ENCODE measurements around the gene CXCL9.

CXCL9 gene

DNA sequence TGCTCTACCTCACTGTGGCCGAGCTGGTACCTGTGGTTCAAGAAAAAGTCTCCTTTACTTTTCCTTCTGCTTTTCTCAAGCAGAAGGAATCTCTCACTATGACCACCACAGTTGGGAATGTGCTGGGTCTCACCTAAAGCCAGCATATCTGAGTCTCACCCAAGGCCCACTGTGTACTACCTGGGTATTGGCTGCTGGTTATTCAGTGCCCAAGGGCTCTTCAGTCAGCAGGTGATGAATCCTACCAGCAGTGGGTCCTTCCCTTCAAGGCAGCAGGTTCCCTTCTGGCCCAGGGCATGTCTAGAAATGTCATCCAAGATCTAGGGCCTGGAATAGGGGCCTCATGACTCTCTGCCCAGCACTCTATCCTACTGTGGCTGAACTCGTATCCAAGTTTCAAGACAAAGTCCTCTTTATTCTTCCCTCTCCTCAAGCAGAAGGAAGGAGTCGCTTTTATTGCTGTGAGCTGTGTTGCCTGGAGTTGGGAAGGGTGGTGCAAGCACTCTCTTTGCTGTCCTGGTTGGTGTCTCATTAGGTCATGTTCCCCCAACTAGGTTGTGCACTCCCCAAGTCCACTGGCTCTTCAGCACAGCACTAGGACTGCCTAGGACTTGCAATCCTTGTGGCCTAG is 9.9 kb upstream of the CXCL9 start:
- Histone ChIP-seq H3K4me2 (ENCODE audit: low read depth, low read length, poor library complexity, severe bottlenecking) (no peak overlapping the region), H3F3A (ENCODE audit: low read depth) (no peaks in the 10 kb centered on the region), H3K79me2 (ENCODE audit: insufficient read depth, low read length) (no peaks in the 10 kb centered on the region), H3K9ac (ENCODE audit: low read depth, low read length, poor library complexity, severe bottlenecking) (no peak overlapping the region), H2AFZ (ENCODE audit: low read length) (no peak overlapping the region), H3K36me3 (ENCODE audit: insufficient read depth, low read length) (no peaks in the 10 kb centered on the region), H4K20me1 (ENCODE audit: insufficient read depth, low read length, poor library complexity, severe bottlenecking) (no peaks in the 10 kb centered on the region), H3K27me3 (ENCODE audit: insufficient read depth, low read length, poor library complexity, severe bottlenecking) (no peaks in the 10 kb centered on the region), H3K9me3 (ENCODE audit: insufficient read depth, low read depth, low read length) (no peaks in the 10 kb centered on the region), H3K9me2 (replicated peaks; ENCODE audit: low read depth, low read length) (no peaks in the 10 kb centered on the region), H3K4me3 (ENCODE audit: low read length, poor library complexity, severe bottlenecking) (no peak overlapping the region), H3K4me1 (ENCODE audit: insufficient read depth, low read length, poor library complexity, severe bottlenecking) (no peaks in the 10 kb centered on the region)
- no peak for TF ChIP-seq EZH2phosphoT487 (IDR thresholded peaks at IDR 0.05; ENCODE audit: borderline replicate concordance)

DNA sequence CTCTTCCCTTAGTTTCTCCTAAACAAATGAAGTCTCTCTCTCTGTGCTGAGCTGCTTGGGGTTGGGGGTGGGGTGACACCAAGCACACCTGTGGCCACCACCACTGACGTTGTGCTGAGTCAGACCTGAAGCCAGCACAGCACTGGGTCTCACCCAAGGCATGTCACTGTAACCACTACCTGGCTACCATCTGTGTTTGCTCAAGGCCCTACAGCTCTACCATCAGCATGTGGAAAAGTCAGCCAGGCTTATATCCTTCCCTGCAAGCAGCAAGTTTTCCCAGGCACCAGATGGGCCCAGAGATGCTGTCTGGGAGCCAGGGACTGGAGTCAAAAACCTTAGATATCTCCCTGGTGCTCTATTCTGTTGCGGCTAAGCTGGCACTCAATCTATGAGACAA is 9.1 kb upstream of the CXCL9 start:
- H3K36me3 ChIP-seq (ENCODE audit: insufficient read depth, low read length) = no peaks in the 10 kb centered on the region
- no peak overlapping the region for H2AFZ ChIP-seq (ENCODE audit: low read length)
- no peak overlapping the region for H3K4me3 ChIP-seq (ENCODE audit: low read length, poor library complexity, severe bottlenecking)
- TF ChIP-seq, protein P1, sequence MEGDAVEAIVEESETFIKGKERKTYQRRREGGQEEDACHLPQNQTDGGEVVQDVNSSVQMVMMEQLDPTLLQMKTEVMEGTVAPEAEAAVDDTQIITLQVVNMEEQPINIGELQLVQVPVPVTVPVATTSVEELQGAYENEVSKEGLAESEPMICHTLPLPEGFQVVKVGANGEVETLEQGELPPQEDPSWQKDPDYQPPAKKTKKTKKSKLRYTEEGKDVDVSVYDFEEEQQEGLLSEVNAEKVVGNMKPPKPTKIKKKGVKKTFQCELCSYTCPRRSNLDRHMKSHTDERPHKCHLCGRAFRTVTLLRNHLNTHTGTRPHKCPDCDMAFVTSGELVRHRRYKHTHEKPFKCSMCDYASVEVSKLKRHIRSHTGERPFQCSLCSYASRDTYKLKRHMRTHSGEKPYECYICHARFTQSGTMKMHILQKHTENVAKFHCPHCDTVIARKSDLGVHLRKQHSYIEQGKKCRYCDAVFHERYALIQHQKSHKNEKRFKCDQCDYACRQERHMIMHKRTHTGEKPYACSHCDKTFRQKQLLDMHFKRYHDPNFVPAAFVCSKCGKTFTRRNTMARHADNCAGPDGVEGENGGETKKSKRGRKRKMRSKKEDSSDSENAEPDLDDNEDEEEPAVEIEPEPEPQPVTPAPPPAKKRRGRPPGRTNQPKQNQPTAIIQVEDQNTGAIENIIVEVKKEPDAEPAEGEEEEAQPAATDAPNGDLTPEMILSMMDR (conservative IDR thresholded peaks at IDR 0.05; ENCODE audit: low read length) = no peak
- TF ChIP-seq EZH2phosphoT487 (IDR thresholded peaks at IDR 0.05; ENCODE audit: borderline replicate concordance) = no peak
- H3K4me2 ChIP-seq (ENCODE audit: low read depth, low read length, poor library complexity, severe bottlenecking) = no peak overlapping the region
- H3K27me3 ChIP-seq (ENCODE audit: insufficient read depth, low read length, poor library complexity, severe bottlenecking) = no peaks in the 10 kb centered on the region
- H3K9me2 ChIP-seq (replicated peaks; ENCODE audit: low read depth, low read length) = no peaks in the 10 kb centered on the region
- H3K9ac ChIP-seq (ENCODE audit: low read depth, low read length, poor library complexity, severe bottlenecking) = no peak overlapping the region
- H3F3A ChIP-seq (ENCODE audit: low read depth) = no peaks in the 10 kb centered on the region
- no peaks in the 10 kb centered on the region for H4K20me1 ChIP-seq (ENCODE audit: insufficient read depth, low read length, poor library complexity, severe bottlenecking)
- no peaks in the 10 kb centered on the region for H3K4me1 ChIP-seq (ENCODE audit: insufficient read depth, low read length, poor library complexity, severe bottlenecking)
- H3K79me2 ChIP-seq (ENCODE audit: insufficient read depth, low read length) = no peaks in the 10 kb centered on the region
- no peaks in the 10 kb centered on the region for H3K9me3 ChIP-seq (ENCODE audit: insufficient read depth, low read depth, low read length)

DNA sequence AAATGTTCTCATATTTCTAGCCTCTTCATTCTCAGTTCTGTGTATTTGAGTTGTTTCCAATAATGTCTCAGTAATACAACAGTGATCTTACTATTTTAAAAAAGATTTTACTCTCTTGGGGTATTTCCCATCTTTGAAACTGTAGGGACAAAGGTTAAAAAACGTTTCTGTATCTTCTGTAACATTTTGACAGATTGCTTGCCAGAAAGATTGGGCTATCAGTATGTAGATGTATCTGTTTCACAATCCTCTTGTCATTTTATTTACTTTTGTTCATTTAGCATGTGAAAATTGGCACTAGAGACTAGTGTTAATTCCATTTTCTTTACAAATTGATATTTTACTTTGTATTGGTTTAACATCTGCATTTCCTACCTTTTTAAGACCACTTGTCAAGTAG is 6.2 kb upstream of the CXCL9 start:
- no peak overlapping the region for H3K4me2 ChIP-seq (ENCODE audit: low read depth, low read length, poor library complexity, severe bottlenecking)
- no peaks in the 10 kb centered on the region for H3K27me3 ChIP-seq (ENCODE audit: insufficient read depth, low read length, poor library complexity, severe bottlenecking)

More for the DNA sequence above, 6.2 kb upstream of the CXCL9 start:
- H3K4me1 ChIP-seq (ENCODE audit: insufficient read depth, low read length, poor library complexity, severe bottlenecking) = no peaks in the 10 kb centered on the region
- no peaks in the 10 kb centered on the region for H3K9me2 ChIP-seq (replicated peaks; ENCODE audit: low read depth, low read length)
- no peak overlapping the region for H3K9ac ChIP-seq (ENCODE audit: low read depth, low read length, poor library complexity, severe bottlenecking)
- no peaks in the 10 kb centered on the region for H4K20me1 ChIP-seq (ENCODE audit: insufficient read depth, low read length, poor library complexity, severe bottlenecking)
- no peak for TF ChIP-seq EZH2phosphoT487 (IDR thresholded peaks at IDR 0.05; ENCODE audit: borderline replicate concordance)
- TF ChIP-seq, protein P1 (conservative IDR thresholded peaks at IDR 0.05; ENCODE audit: low read length) = no peak
- no peak overlapping the region for H2AFZ ChIP-seq (ENCODE audit: low read length)
- H3K79me2 ChIP-seq (ENCODE audit: insufficient read depth, low read length) = no peaks in the 10 kb centered on the region
- no peak overlapping the region for H3K4me3 ChIP-seq (ENCODE audit: low read length, poor library complexity, severe bottlenecking)
- no peaks in the 10 kb centered on the region for H3K9me3 ChIP-seq (ENCODE audit: insufficient read depth, low read depth, low read length)
- no peaks in the 10 kb centered on the region for H3K36me3 ChIP-seq (ENCODE audit: insufficient read depth, low read length)
- H3F3A ChIP-seq (ENCODE audit: low read depth) = no peaks in the 10 kb centered on the region

All from Loucy (cell line).